ENCODE results near the gene IL36G. TPM values are rescaled to one million over a fixed set of nuclear protein-coding genes. Genes with fewer than 3 reads are reported as not detected.
"Not testable (repeated sequence)": the region's sequence is repeated elsewhere in the genome, so short reads cannot be mapped to it uniquely, and the experiment has no call there.

IL36G gene
- 10 to 100 TPM; 13.4 to 28.8 (median 17.1) TPM for total RNA-seq

GRCh38 chr2:112977559-112978056 is at the start of gene IL36G:
IL36G (plus strand) TSS chr2:112978006; CDS start chr2:112978639, 633 bp downstream.
- no peaks in the 10 kb centered on the region for H3K4me1 ChIP-seq
- no peak for DNase-seq (ENCODE audit: low spot score in 2 of 2)
- WGBS, result 30% methylated on average over 7 of the region's 7 CpGs
- no peaks in the 10 kb centered on the region for H3K36me3 ChIP-seq
- no peaks in the 10 kb centered on the region for H3K9me3 ChIP-seq
- H3K27ac ChIP-seq, result no peak within 1 kb of the TSS
- H3K4me3 ChIP-seq, result no peak within 1 kb of the TSS
- TF ChIP-seq CTCF (IDR thresholded peaks at IDR 0.05), result no peak
- no peak for TF ChIP-seq POLR2AphosphoS5 (IDR thresholded peaks at IDR 0.05)
- no peak for TF ChIP-seq POLR2A (IDR thresholded peaks at IDR 0.05)
- TF ChIP-seq EP300 (IDR thresholded peaks at IDR 0.05), result no peak
- peaks cover 13% of the 10 kb centered on the region for H3K27me3 ChIP-seq

DNA sequence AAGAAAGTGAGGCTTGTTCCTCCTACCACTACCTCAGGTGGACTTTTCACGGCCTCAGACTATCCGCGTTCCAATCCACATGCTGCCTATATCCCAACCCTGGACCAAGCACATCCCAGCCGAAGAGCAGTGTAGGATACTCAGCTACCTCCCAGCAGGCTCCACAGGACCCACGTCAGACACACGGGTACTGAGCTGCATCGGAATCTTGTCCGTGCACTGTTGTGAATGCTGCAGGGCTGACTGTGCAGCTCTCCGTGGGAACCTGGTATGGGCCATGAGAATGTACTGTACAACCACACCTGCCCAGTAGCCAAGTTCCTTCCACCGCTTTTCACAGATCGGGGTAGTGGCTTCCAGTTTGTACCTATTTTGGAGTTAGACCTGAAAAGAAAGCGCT is 44.5 kb upstream of the IL36G start:
- Histone ChIP-seq H3K9me3 (no peaks in the 10 kb centered on the region), H3K4me3 (no peak overlapping the region), H3K4me1 (no peaks in the 10 kb centered on the region), H3K36me3 (no peaks in the 10 kb centered on the region), H3K27ac (no peak overlapping the region), H3K27me3 (no peaks in the 10 kb centered on the region)
- no peak for DNase-seq (ENCODE audit: low spot score in 2 of 2)
- TF ChIP-seq EP300 (IDR thresholded peaks at IDR 0.05), result no peak
- TF ChIP-seq CTCF (IDR thresholded peaks at IDR 0.05), result no peak
- no peak for TF ChIP-seq POLR2A (IDR thresholded peaks at IDR 0.05)
- TF ChIP-seq POLR2AphosphoS5 (IDR thresholded peaks at IDR 0.05), result no peak
- 93% methylated on average over 7 of the region's 12 CpGs for WGBS

DNA sequence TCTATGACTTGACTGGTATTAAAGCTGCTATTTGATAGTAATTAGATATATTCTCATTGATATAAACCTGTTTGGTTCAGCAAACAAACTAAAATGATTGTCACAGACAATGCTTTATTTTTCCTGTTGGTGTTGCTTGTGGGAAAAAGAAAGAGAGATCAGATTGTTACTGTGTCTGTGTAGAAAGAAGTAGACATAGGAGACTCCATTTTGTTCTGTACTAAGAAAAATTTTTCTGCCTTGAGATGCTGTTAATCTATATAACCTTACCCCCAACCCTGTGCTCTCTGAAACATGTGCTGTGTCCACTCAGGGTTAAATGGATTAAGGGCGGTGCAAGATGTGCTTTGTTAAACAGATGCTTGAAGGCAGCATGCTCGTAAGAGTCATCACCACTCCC is 43.7 kb upstream of the IL36G start:
- not testable (repeated sequence) for DNase-seq (ENCODE audit: low spot score in 2 of 2); H3K27ac ChIP-seq; H3K36me3 ChIP-seq; H3K9me3 ChIP-seq; H3K4me3 ChIP-seq; H3K27me3 ChIP-seq; H3K4me1 ChIP-seq
- 66% methylated on average over 2 of the region's 2 CpGs for WGBS

- Histone ChIP-seq H3K9me3 (no peaks in the 10 kb centered on the region), H3K27ac (no peak overlapping the region), H3K4me1 (no peaks in the 10 kb centered on the region), H3K4me3 (no peak overlapping the region), H3K36me3 (no peaks in the 10 kb centered on the region), H3K27me3 (no peaks in the 10 kb centered on the region)
- 89% methylated on average over 2 of the region's 2 CpGs for WGBS
- TF ChIP-seq EP300 (IDR thresholded peaks at IDR 0.05), result no peak
- TF ChIP-seq POLR2AphosphoS5 (IDR thresholded peaks at IDR 0.05), result no peak
- TF ChIP-seq POLR2A (IDR thresholded peaks at IDR 0.05), result no peak
- no peak for TF ChIP-seq CTCF (IDR thresholded peaks at IDR 0.05)
- DNase-seq (ENCODE audit: low spot score in 2 of 2), result no peak
These were observed 40.9 kb upstream of the IL36G start for GRCh38 chr2:112936927-112937232.

- 80% methylated on average over 5 of the region's 5 CpGs for WGBS
- no peak for TF ChIP-seq POLR2AphosphoS5 (IDR thresholded peaks at IDR 0.05)
- TF ChIP-seq CTCF (IDR thresholded peaks at IDR 0.05), result no peak
- no peak for TF ChIP-seq EP300 (IDR thresholded peaks at IDR 0.05)
- Histone ChIP-seq H3K27me3 (peaks cover 6% of the 10 kb centered on the region), H3K36me3 (no peaks in the 10 kb centered on the region), H3K4me1 (no peaks in the 10 kb centered on the region), H3K4me3 (no peak overlapping the region), H3K9me3 (no peaks in the 10 kb centered on the region), H3K27ac (no peak overlapping the region)
- no peak for DNase-seq (ENCODE audit: low spot score in 2 of 2)
These were observed 38.9 kb upstream of the IL36G start for GRCh38 chr2:112938904-112939303.

DNA sequence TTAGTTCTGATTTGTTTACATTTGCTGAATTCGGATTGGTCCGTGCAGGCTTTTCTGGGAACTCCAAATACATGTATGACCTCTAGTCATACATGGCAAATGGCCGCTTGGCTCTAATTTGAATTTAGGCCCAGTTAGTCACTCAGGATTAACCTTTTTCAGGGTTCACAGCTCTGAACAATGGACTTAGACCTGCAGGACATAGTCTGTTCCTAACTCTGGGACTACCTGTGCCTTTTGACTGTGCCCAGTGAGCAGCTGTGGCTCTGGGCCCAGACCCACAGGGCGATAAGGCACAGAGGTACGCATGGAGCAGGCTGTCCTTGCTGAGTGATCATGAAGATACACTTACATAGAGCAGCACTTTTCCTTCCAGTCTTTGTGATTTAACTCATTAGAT is 38.4 kb upstream of the IL36G start:
- peaks cover 6% of the 10 kb centered on the region for H3K27me3 ChIP-seq
- no peaks in the 10 kb centered on the region for H3K36me3 ChIP-seq
- no peaks in the 10 kb centered on the region for H3K4me1 ChIP-seq
- no peaks in the 10 kb centered on the region for H3K9me3 ChIP-seq
- no peak overlapping the region for H3K4me3 ChIP-seq
- 93% methylated on average over 5 of the region's 5 CpGs for WGBS
- H3K27ac ChIP-seq, result no peak overlapping the region
- no peak for TF ChIP-seq POLR2AphosphoS5 (IDR thresholded peaks at IDR 0.05)
- no peak for TF ChIP-seq POLR2A (IDR thresholded peaks at IDR 0.05)
- TF ChIP-seq CTCF (IDR thresholded peaks at IDR 0.05), result no peak
- TF ChIP-seq EP300 (IDR thresholded peaks at IDR 0.05), result no peak
- DNase-seq (ENCODE audit: low spot score in 2 of 2), result no peak
